Measurements from ENCODE around the gene APBB2.

- TF ChIP-seq POLR2A (IDR thresholded peaks at IDR 0.05; ENCODE audit: low read depth) (no peak), POLR2AphosphoS5 (IDR thresholded peaks at IDR 0.05) (no peak)
- TF ChIP-seq, protein P1, sequence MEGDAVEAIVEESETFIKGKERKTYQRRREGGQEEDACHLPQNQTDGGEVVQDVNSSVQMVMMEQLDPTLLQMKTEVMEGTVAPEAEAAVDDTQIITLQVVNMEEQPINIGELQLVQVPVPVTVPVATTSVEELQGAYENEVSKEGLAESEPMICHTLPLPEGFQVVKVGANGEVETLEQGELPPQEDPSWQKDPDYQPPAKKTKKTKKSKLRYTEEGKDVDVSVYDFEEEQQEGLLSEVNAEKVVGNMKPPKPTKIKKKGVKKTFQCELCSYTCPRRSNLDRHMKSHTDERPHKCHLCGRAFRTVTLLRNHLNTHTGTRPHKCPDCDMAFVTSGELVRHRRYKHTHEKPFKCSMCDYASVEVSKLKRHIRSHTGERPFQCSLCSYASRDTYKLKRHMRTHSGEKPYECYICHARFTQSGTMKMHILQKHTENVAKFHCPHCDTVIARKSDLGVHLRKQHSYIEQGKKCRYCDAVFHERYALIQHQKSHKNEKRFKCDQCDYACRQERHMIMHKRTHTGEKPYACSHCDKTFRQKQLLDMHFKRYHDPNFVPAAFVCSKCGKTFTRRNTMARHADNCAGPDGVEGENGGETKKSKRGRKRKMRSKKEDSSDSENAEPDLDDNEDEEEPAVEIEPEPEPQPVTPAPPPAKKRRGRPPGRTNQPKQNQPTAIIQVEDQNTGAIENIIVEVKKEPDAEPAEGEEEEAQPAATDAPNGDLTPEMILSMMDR (IDR thresholded peaks at IDR 0.05): no peak
These were observed 77.9 kb downstream of the APBB2 start for GRCh38 chr4:41136456-41136855.

All from esophagus muscularis mucosa (tissue), 3 donors.